Fibroblast of lung (primary cell): Measurements from ENCODE around the gene ORC3. TPM values are rescaled to one million over a fixed set of nuclear protein-coding genes. Genes with fewer than 3 reads are reported as not detected.
"Not testable (repeated sequence)": the region's sequence is repeated elsewhere in the genome, so short reads cannot be mapped to it uniquely, and the experiment has no call there.

Experiments used
- DNase-seq, 2 donors: peaks; one replicate each; pipeline versions ENCODE4 v3.0.0 to v3.0.0-alpha.2; 2010; ENCODE audit warnings: low read depth in 2 of 2
- H2AFZ ChIP-seq: 2 replicates; pipeline ENCODE4 v1.5.1; 2012; ENCODE audit warnings: low read length, control low read depth, inconsistent platforms
- H3K27ac ChIP-seq: 2 replicates; pipeline ENCODE4 v1.5.1; 2011; ENCODE audit warnings: low read length, control low read depth; ENCODE audit not compliant: insufficient read depth
- H3K27me3 ChIP-seq: 2 replicates; pipeline ENCODE4 v1.5.1; 2011; ENCODE audit warnings: mild to moderate bottlenecking, low read length; ENCODE audit not compliant: control insufficient read depth, insufficient read depth
- H3K36me3 ChIP-seq: 2 replicates; pipeline ENCODE4 v1.5.1; 2011; ENCODE audit warnings: low read length; ENCODE audit not compliant: control insufficient read depth, insufficient read depth
- H3K4me1 ChIP-seq: 2 replicates; pipeline ENCODE4 v1.5.1; 2011; ENCODE audit warnings: low read length; ENCODE audit not compliant: control insufficient read depth, insufficient read depth; ENCODE audit errors: extremely low read depth
- H3K4me2 ChIP-seq: 2 replicates; pipeline ENCODE4 v1.5.1; 2011; ENCODE audit warnings: low read length, control low read depth; ENCODE audit not compliant: insufficient read depth; ENCODE audit errors: extremely low read depth
- H3K4me3 ChIP-seq, 4 experiments: fragments of 200-600 bp in 1 of 4; sonication (generic) in 1 of 4; replicated peaks in 1 of 4; 2 replicates each; pipeline ENCODE4 v1.5.1; 2011 to 2016; ENCODE audit warnings: low read length in 4 of 4, low read depth in 3 of 4, mild to moderate bottlenecking in 3 of 4, control low read depth in 2 of 4, inconsistent platforms in 1 of 4, mixed read lengths in 1 of 4; ENCODE audit not compliant: insufficient read depth in 1 of 4; ENCODE audit errors: control extremely low read depth in 1 of 4
- H3K79me2 ChIP-seq: 2 replicates; pipeline ENCODE4 v1.5.1; 2012; ENCODE audit warnings: mild to moderate bottlenecking, low read length, inconsistent platforms; ENCODE audit not compliant: control insufficient read depth, insufficient read depth
- H3K9ac ChIP-seq: 2 replicates; pipeline ENCODE4 v1.5.1; 2011; ENCODE audit warnings: mild to moderate bottlenecking, low read length, control low read depth; ENCODE audit not compliant: insufficient read depth
- H3K9me3 ChIP-seq: 2 replicates; pipeline ENCODE4 v1.5.1; 2012; ENCODE audit warnings: low read depth, low read length; ENCODE audit not compliant: control insufficient read depth, insufficient read depth
- H4K20me1 ChIP-seq: 2 replicates; pipeline ENCODE4 v1.5.1; 2011; ENCODE audit warnings: low read length; ENCODE audit not compliant: control insufficient read depth, insufficient read depth; ENCODE audit errors: extremely low read depth
- EZH2 ChIP-seq: IDR thresholded peaks from 2 replicates; pipeline ENCODE4 v1.5.1; 2012; ENCODE audit warnings: low read length, control low read depth, mild to moderate bottlenecking; ENCODE audit errors: missing control alignments
- polyA plus RNA-seq, 2 donors: library from polyadenylated mRNA; depleted of rRNA in 1 of 2; stranded (reverse) in 1 of 2; unstranded in 1 of 2; fragments of >200 nt; gene quantifications; 2 replicates each; pipeline ENCODE4 v1.2.1, GENCODE V29; 2011 to 2012; ENCODE audit warnings: missing spikeins in 1 of 2
- total RNA-seq: library from RNA; depleted of rRNA; stranded (reverse); fragments of >200 nt; gene quantifications from 2 replicates; pipeline ENCODE4 v1.2.1, GENCODE V29; 2014
- TF ChIP-seq, protein P1 (sequence below), 2 donors: IDR thresholded peaks in 1 of 2; conservative IDR thresholded peaks in 1 of 2; 1 replicate in 1 of 2; 2 replicates in 1 of 2; pipeline ENCODE4 v1.5.1; 2011 to 2012; ENCODE audit warnings: low read length in 2 of 2, control low read depth in 1 of 2, inconsistent platforms in 1 of 2, low read depth in 1 of 2, mild to moderate bottlenecking in 1 of 2

The ORC3 gene
- total and polyA plus RNA-seq, 2 donors (not counting 1 experiment from before 2014, with no cell fraction given), result 23.8 to 37.9 TPM

DNA sequence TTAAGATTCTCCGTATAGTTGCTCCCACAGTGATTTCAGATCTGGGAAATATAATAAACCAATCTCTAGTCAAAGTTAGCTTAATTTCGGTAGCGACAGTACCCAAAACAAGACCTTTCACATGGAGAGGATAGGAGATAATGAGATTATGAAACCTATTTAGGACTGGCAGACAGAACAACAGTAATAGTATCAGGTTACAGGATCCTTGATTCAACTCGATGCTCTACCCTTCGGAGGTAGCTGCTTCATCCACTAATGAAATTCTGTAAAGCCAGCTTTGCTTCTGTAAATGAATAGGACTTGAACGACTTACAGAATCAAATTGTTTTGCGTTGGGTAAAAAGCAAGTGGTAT lies 112.6 kb downstream of the ORC3 start:
- Histone ChIP-seq H2AFZ (peak overlapping the region; percentile 48), H3K9me3 (no peaks in the 10 kb centered on the region), H3K27ac (peak overlapping the region; percentile 42), H4K20me1 (no peaks in the 10 kb centered on the region), H3K27me3 (no peaks in the 10 kb centered on the region), H3K36me3 (no peaks in the 10 kb centered on the region), H3K4me1 (peaks cover 8% of the 10 kb centered on the region), H3K4me3 (peak overlapping the region; percentile 53 to 99 (median 68)), H3K9ac (peak overlapping the region; percentile 40), H3K4me2 (peak overlapping the region; percentile 72), H3K79me2 (peaks cover 43% of the 10 kb centered on the region)
- no peak for TF ChIP-seq EZH2
- TF ChIP-seq, protein P1, sequence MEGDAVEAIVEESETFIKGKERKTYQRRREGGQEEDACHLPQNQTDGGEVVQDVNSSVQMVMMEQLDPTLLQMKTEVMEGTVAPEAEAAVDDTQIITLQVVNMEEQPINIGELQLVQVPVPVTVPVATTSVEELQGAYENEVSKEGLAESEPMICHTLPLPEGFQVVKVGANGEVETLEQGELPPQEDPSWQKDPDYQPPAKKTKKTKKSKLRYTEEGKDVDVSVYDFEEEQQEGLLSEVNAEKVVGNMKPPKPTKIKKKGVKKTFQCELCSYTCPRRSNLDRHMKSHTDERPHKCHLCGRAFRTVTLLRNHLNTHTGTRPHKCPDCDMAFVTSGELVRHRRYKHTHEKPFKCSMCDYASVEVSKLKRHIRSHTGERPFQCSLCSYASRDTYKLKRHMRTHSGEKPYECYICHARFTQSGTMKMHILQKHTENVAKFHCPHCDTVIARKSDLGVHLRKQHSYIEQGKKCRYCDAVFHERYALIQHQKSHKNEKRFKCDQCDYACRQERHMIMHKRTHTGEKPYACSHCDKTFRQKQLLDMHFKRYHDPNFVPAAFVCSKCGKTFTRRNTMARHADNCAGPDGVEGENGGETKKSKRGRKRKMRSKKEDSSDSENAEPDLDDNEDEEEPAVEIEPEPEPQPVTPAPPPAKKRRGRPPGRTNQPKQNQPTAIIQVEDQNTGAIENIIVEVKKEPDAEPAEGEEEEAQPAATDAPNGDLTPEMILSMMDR (conservative IDR thresholded peaks at IDR 0.05 in 1 of 2, IDR thresholded peaks at IDR 0.05 in 1 of 2; ENCODE audit: low read depth in 1 of 2, low read length in 2 of 2), result no peak
- DNase-seq, result peak in 1 of 2 donors; percentile 77

DNA sequence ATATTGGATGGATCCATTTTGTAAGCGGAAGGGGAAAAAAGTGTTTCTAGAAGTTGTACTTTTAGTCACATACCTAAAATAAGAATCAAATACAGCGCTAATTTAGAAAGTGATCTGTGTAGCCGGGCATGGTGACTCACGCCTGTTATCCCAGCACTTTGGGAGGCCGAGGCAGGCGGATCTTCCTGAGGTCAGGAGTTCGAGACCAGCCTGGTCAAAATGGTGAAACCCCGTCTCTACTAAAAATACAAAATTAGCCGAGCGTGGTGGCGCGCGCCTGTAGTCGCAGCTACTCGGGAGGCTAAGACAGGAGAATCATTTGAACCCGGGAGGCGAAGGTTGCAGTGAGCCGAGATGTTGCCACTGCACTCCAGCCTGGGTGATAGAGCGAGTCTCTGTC lies 113.1 kb downstream of the ORC3 start:
- not testable (repeated sequence) for H3K9me3 ChIP-seq, H4K20me1 ChIP-seq, DNase-seq, H3K4me1 ChIP-seq, H3K36me3 ChIP-seq, H3K27me3 ChIP-seq, H3K9ac ChIP-seq
- Histone ChIP-seq H3K4me3 (peak overlapping the region; percentile 53 to 99 (median 68)), H3K79me2 (peaks cover 40% of the 10 kb centered on the region), H3K27ac (peak overlapping the region; percentile 42), H3K4me2 (peak overlapping the region; percentile 72), H2AFZ (peak overlapping the region; percentile 48)

DNA sequence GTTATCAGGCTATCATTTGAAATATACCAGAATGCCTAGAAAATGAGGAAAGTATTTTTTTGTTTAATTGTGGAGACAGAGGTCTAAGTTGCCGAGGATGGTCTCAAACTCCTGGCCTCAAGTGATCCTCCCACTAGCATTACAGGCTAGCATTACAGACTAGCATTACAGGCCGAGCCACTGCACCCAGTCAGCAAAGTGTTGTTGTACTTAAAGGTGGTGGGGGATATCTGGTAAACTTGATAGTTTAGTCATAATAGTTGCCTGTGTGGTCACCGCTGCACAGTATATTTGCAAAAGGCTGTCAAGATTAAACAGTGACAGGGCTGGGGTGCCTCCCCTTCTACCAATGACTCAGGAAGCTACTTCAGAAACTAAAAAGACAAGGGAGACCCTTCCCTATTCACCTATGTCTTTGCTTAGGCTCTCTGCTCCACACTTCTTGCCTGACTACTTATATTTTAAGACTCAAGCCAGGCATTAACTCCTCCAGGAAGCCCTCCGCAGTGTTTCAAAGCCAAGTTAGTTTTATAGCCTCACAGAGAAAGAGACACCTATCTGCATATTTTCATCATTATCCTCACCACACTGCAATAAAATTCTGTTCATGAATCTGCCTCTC lies 115.2 kb downstream of the ORC3 start:
- Histone ChIP-seq H4K20me1 (no peaks in the 10 kb centered on the region), H3K36me3 (no peaks in the 10 kb centered on the region), H3K9me3 (no peaks in the 10 kb centered on the region), H3K4me2 (no peak overlapping the region), H3K79me2 (peaks cover 18% of the 10 kb centered on the region), H2AFZ (peak overlapping the region; percentile 40), H3K4me1 (peaks cover 6% of the 10 kb centered on the region), H3K9ac (no peak overlapping the region), H3K27me3 (no peaks in the 10 kb centered on the region), H3K27ac (peak overlapping the region; percentile 8), H3K4me3 (no peak overlapping the region)
- no peak for TF ChIP-seq EZH2
- TF ChIP-seq, protein P1 (conservative IDR thresholded peaks at IDR 0.05 in 1 of 2, IDR thresholded peaks at IDR 0.05 in 1 of 2; ENCODE audit: low read depth in 1 of 2, low read length in 2 of 2), result no peak
- DNase-seq, result peak in 1 of 2 donors; percentile 78
